ENCODE data around the gene ACAN.

Gene ACAN

GRCh38 chr15:88844749-88845386 is 41.6 kb downstream of the ACAN start:
- FAIRE-seq, result no peak

GRCh38 chr15:88845616-88846015 is 42.4 kb downstream of the ACAN start:
- no peak for FAIRE-seq

DNA sequence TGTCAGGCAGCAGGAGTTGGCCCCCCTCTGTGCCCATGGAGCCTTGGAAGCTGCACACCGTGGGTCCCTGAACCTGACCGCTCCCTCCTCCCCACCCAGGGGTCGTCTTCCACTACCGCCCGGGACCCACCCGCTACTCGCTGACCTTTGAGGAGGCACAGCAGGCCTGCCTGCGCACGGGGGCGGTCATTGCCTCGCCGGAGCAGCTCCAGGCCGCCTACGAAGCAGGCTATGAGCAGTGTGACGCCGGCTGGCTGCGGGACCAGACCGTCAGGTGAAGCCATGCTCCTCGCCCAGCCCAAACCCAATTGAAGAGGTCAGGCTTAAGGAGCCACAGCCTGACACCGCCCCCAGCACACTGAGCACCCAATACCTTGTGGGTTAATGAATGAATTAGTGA is 43.9 kb downstream of the ACAN start:
- no peak for FAIRE-seq

- FAIRE-seq, result no peak
Measured at GRCh38 chr15:88848203-88848602, 45.0 kb downstream of the ACAN start.

- FAIRE-seq, result no peak
Measured at GRCh38 chr15:88849376-88850072, 46.3 kb downstream of the ACAN start.

DNA sequence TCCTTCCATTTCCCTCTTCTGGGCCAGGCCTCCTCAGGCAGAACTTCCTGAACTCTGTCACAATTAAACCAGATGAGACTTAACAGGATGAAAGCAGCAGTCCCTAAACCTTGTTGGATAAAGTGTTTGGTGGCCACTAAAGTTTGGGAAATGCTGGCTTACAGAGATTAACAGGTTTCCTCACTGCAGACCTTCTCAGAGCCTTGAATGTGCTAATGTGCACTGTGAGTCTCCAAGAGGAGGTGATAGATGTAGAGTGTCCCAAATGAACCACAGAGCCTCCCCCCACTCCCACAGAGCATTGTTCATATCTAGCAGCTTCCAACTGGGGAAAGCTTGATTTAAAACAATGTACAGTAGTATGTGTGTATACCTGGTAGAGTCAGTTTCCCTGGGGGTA is 49.2 kb downstream of the ACAN start:
- no peak for FAIRE-seq

GRCh38 chr15:88858934-88859333 is 55.7 kb downstream of the ACAN start:
- no peak for FAIRE-seq

DNA sequence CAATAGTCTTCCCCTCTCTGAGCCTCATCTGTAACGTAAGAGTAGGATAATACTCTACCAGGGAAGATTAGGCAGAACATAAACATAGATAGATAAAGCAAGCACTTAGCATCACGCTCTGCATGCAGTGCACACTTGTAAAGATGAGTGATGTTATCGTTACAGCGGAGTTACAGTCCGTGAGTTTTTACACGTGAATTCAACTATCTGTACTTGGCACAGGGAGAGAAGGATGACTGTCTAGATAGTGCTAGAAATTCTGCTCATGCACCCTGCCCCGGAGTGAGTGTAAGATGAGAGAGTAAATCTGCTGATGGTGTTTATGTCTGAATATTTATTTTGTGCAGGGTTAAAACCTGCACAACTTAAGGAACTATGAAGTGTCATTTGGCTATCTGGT is 56.3 kb downstream of the ACAN start:
- no peak for FAIRE-seq

DNA sequence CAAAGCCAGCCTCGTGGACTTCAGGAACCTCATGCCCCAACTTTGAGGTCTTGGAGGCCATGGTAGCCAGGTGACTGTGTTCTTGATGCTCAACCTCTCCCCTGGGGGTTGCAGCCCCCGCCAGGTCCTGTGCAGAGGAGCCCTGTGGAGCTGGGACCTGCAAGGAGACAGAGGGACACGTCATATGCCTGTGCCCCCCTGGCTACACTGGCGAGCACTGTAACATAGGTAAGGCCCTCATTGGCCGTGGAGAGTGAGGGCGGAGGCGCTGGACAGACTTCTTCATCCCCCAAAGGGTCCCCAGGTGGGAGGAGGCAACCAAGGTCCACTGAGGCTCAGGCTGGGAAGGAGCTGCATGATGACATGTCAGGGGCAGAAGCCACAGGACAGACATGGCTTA is 57.0 kb downstream of the ACAN start:
- no peak for FAIRE-seq

GRCh38 chr15:88863412-88863811 is 60.2 kb downstream of the ACAN start:
- FAIRE-seq, result no peak

- no peak for FAIRE-seq
Measured at GRCh38 chr15:88864861-88865497, 61.7 kb downstream of the ACAN start.

DNA sequence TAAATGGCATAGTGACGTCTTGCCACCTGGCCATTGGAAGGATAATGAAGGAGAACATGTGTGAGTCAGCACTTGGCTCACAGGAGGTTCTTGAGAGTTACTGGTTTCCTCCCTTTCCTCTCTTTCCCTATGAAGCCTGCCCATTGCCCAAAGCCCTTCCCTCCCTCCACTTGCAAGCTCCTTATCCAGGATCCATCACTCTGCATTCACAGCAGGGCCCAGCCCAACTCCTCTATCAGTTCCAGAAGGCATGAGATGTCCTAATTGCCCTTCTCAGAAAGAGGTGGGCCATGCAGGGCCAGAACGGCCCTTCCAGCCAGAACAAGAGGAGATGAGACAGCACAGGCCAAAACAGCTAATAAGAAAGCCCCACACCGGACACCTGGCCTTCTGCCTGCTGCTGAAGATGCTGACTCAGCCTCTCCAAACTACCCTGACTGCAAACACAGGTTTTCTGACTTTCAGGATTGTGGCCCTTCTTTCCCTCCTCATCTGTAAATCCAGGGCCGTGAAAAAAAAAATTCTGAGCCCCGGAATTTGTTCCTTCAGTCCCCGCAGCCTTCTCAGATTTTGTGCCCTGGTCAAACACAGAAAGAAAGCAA is 62.4 kb downstream of the ACAN start:
- no peak for FAIRE-seq

GRCh38 chr15:88866295-88866881 is 63.2 kb downstream of the ACAN start:
- no peak for FAIRE-seq

GRCh38 chr15:88871313-88871712 is 68.1 kb downstream of the ACAN start:
- no peak for FAIRE-seq

DNA sequence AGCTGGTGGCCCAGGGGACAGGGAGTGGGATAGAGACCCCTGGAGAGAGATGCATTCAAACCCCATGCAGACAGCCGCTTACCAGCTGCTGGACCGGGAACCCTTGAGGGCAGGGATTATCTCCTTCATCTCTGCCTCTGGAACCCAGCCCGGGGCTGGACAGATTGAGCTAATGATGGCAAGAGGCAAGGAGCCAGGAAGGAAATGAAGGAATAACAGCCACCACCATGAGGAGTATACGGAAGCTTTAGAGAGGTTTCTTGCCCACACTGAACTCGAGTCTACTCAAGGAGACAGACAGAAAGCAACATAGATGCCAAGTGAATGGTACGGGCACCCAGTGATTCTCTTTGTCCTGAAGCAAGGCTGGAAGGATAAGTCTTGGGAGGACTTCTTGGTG is 68.9 kb downstream of the ACAN start:
- no peak for FAIRE-seq

GRCh38 chr15:88872706-88873105 is 69.5 kb downstream of the ACAN start:
- no peak for FAIRE-seq

DNA sequence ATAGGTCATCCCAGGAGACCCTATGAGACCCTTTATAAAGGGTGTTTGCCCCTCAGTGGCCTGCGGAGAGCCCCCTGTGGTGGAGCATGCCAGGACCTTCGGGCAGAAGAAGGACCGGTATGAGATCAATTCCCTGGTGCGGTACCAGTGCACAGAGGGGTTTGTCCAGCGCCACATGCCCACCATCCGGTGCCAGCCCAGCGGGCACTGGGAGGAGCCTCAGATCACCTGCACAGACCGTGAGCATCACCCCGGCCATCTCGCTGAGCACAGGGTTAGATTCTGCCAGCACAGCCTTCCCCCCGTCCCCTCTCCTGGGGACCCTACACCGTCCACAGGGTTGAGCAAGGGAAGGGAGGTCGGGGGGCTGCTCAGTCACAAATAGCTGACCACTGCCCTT is 70.5 kb downstream of the ACAN start:
- no peak for FAIRE-seq

- FAIRE-seq, result no peak
Measured at GRCh38 chr15:88874275-88874674, 71.0 kb downstream of the ACAN start.

- FAIRE-seq, result no peak
Measured at GRCh38 chr15:88874684-88875083, 71.4 kb downstream of the ACAN start.

GRCh38 chr15:88876573-88876972 is 73.3 kb downstream of the ACAN start:
- FAIRE-seq, result no peak

- FAIRE-seq, result no peak
Measured at GRCh38 chr15:88877415-88877814, 74.2 kb downstream of the ACAN start.

DNA sequence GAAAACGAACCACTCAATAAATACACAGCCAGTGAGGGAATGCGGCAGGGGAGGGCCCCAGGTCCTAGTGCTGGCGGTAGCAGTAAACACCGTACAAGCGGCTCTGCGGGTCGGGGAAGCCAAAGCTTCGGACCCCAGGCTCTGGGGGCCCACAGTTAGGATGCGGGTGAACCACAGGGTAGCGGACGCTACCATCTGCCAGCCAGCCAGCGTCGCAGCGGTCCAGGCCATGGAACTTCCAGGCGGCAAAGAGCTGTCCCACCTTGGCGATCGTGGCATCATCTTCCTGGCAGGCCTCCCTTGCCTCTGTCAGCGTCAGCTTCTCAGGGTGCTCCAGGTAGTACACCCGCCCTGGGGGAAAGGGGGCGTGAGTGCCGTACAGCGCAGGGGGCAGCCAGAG is 74.7 kb downstream of the ACAN start:
- no peak for FAIRE-seq

DNA sequence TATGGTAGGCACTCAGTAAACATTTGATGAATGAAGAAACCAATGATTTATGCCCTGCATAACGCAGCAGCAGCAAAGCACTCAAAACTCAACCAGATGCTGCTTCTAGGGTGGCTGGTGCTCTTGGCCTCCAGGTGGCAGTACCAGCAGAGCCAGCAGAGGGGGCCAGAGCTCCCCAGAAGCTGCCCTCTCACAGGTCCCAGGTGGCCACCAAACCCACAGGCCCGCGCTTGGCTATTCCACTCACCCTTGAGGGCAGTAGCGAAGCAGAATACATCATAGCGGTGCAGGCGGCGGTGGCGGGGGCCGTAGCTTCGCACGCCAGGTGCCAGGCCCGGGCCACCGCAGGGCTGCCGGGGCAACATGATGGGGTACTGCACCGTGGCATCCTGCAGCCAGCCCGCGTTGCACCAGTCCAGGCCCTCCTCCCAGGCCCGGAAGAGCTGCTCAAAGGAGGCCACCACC is 75.5 kb downstream of the ACAN start:
- no peak for FAIRE-seq
